Activated CD4-positive, alpha-beta T cell treated with anti-CD3 and anti-CD28 coated beads, Interleukin-2, amount 50 U/mL, for 4 hours (primary cell): ENCODE data around the gene CCDC146.
"Not testable (repeated sequence)": the region's sequence is repeated elsewhere in the genome, so short reads cannot be mapped to it uniquely, and the experiment has no call there.

ENCODE experiments used
- DNase-seq, 2 experiments: peaks; one replicate each; pipeline ENCODE4 v3.0.0-alpha.2; 2020

Gene CCDC146

DNA sequence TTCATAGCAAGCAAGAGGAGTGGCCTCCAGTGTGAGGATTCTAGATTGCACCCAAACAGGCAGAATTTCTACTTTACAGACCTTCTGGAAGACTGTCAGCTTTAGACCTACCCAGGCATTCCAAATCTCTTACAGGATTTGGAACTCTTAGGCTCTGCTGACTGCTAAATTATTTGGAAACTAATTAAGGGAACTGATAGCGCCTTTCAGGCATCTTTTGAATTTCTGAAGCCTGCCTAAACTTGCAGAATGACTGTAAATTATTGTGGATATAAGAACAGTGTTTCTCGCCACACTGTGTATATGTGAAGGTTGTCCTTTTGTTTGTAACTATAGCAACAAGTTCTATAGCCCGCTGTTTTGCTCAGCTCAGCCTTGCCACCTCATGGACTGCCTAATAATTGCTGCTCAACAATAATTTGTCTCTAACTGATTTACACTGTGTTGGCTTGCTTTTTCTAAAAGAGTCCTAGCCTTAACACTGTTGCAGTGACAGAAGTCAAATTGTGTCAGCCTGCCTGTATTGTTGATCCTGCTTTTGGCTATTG is 32.6 kb downstream of the CCDC146 start:
- DNase-seq = not testable (repeated sequence)

DNA sequence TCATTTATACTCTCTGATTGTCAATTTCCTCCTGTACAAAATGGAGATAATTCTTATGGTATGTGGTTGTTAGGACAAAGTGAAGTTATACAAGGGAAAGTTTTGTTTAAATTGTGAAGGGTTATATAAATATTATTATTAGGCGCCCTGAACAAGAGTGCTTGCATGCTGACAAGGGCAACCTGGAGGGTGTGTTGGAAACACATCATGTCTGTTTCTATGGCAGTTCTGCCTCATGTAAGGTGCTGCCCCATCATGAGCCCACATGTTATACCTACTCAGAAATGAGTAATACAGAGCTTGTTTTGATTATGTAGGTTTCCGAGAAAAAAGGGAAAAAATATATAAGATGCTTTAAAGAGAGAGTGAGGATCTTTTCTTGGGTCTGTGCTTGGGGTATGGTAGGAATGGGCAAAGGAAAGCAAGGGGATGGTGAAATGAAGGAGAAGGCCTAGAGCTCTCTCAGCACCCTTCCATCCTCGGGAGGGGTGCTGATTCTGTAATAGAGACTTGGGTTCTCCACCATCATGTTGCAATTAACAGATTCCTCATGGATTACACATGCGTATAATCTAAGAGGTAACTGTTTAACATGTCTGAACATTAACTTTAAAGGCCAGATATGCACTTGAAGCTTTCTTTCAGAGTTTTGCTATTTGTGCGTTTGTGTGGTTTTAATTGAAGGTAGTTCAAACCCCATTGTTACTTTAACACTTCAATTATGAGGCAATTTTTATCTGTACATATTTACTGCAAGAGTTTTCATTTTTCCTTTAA is 33.4 kb downstream of the CCDC146 start:
- not testable (repeated sequence) for DNase-seq

DNA sequence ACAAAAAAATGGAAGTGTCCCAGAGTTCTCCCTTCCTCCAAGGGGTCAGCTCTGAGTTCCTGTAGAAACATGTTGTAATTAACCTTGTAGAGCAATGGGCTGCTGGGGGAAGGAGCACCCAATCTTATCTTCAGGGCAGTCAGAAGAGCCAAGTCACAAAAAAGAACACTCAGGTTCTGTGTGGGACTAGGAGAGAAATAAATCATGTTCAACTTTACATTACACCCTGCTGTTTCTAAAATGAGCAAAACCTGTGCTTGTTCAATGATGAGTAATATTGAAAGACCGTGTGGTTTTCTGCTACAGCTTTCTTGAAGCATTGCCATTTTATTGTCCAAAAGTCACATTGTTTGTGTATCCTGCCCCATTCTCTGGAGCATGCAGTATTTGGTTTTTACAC is 34.6 kb downstream of the CCDC146 start:
- not testable (repeated sequence) for DNase-seq

DNA sequence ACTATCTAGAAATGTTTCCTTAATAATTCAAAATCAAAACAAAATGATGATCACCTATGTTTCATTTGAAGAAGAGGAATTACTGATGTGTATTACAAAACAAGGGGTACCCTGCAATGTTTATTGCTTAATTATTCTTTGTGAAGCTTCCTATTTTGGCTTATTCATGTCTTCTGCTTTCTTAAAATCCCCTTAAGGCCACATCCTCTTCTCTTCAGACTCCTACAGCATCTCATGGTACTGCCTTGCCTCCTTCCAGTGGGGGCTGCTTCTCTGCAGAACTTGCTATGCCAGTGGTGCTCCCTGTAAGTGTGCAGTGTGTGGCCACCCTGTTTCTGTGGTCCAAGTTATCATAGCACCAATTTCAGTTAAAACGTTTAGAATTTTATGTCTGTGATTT is 35.0 kb downstream of the CCDC146 start:
- no peak for DNase-seq

DNA sequence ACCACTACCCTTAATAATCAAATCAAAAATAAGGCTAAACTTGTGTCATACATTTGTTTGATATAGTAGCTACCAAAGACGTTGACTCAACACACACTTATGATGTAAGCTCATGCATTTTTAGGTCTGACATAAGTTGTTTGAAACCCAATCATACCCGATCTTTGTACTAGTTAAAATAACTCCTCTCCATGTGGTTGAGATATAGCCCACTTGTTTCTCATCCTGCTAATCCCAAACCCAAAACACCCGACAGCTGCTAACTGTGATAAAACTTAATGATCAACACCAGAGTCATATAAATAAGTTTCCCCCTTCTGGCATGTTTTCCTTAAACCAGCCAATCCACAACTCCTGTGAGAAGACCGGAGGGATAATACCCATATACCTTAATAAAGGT is 48.7 kb downstream of the CCDC146 start:
- DNase-seq = not testable (repeated sequence)

DNA sequence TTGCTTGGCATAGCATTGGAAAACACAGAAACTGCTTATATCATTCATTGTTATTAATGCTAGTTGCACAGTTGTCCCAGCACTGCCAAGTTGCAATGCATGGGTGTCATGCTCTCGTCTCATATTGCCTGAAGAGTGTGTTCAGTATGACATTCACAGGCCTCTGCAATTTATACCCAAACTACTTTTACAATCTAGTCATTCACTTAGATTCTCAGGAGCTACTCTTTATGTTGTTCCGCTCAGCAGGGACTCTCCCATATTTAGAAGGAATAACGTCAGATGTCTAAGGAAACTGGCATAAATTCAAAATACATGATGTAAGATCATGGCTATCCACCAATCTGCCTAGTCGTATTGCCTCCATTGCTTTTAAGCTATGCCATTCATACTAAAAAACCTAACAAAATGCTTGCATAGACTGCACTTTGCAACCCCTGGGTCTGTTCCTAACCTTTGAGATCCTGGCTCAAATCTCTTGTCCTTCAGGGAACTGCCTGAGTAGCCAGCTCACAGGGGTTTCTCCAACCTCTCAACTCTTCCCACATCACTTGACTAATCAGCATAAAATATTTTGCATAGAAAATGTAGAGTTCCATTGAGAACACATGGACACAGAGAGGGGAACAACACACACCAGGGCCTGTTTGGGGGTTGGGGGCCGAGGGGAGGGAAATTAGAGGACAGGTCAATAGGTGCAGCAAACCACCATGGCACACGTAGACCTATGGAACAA is 50.2 kb downstream of the CCDC146 start:
- not testable (repeated sequence) for DNase-seq

DNA sequence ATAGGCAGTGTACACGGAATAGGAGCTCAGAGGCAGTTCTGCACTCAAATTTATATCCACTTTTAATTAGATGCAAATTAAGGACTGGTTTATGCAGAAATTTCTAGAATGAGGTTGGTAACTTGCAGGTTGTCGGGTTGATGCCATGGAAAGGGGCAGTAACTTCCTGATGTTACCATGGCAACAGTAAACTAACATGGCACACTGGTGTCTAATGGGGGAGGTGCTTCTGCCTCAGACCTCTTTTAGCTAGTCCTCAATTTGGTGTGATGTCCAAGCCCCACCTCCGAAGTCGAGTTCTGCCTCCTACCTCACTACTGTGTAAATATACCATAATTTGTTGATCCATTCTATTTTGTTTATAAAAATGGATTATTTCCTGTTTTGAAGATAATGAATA is 52.0 kb downstream of the CCDC146 start:
- not testable (repeated sequence) for DNase-seq

DNA sequence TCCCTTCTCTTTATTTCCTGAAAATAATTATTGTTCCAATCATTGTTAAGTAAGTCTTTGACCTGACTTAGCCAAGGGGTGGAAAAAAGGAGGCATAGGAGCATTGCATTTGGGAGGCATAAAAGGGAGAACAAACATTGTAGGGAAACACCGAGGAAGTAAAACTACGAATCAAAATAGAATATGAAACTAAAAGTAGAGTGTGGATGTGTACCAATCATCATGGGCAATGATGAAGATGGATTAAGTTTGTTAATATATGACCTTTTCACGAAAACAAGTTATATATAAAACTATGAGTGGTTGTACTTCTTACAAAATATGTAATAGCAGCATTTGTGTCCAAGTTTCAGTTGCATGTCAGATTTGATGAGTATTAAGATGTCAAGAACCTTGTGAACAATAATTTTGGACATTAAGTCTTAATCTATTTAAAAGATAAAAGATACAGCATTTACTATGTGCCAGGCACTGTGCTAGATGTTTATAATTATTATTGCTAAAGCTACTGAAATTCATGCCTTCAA is 52.9 kb downstream of the CCDC146 start:
- DNase-seq = not testable (repeated sequence)

DNA sequence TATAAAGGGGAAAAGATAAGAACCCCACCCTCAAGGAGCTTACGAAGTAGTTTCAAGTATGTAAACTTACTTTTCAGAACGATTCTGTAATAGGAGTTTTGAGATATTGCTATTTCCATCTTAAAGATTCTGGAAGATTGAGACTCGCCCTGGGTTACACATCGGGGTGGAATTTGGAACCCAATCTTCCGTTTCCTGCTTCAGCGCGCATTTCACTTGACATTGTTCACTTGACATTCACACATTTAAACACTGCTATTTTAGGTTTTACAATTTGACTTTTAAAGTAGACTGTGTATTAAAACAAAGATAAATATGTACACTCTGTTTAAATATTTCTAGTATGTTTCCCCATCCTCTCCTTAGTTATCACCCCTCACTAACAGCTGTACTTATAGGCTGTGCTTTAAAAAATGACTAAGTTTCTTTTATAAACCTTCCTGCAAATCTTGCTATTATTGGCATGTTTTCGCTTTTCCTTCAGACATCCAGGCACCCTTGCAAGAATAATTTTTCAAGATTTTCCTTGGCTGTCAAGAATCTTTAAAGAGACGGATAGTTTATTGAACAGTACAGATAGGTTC is 55.0 kb downstream of the CCDC146 start:
- not testable (repeated sequence) for DNase-seq

DNA sequence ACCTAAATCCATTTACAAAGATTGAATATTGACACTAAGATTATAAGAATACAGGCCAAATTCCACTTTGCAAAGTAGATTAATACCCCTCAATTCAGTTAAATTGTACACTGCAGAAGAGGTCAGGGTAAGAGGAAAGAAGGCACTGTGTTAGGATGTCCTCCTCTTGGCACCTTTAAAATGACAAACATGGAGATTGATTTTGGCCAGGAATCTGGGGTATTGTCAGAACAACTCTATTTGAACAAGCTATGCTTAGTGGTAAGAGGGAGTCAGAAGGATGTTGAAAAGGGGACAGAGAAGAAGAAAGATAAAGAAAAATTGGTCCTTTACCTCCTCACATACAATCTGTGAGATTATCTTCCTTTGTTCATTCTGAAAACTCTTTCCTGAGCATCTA is 55.6 kb downstream of the CCDC146 start:
- DNase-seq = not testable (repeated sequence)

DNA sequence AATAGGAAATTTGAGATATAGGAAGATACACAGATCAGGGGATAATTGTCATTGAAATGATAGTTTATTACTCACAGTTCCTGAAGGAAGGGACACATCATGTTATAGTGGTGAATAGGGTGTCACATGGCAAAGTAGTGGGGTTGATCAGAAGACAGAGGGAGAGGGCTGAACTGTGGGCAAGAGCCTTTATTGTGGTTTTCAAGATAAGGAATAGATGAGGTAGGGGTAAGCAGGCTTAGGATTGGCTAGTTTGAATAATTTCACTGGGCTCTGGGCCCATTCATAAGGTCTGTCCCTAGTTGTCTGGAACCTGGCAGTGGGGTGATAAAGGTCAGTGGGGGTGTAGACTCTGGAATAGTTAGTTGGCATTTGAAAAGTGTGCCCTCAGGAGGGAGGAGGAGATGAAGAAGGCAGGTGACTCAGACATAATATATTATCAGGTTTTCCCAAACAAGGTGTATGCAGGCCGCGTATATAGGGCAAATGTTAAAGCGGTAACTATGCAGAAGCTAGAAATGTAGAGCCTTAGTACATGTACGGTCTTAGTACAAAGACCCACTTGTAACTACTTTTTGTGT is 58.7 kb downstream of the CCDC146 start:
- no peak for DNase-seq

DNA sequence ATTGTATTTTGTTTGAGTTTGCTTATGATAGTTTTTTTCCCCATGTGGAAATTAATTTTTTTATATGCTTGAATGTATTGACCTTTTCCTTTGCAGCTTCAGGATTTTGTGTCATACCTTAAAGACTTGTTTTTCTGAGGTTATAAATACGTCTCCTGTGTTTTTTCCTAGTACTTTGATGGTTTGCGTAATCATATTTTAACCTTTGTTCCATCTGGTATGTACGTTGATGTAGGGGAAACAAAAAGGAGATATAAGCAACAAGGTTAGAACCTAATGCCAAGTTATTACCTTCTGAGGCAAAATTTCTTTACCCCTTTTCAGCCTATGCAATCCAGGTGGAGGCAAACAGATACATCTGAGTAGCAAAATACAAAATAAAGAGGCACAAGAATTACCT is 59.3 kb downstream of the CCDC146 start:
- DNase-seq = no peak

DNA sequence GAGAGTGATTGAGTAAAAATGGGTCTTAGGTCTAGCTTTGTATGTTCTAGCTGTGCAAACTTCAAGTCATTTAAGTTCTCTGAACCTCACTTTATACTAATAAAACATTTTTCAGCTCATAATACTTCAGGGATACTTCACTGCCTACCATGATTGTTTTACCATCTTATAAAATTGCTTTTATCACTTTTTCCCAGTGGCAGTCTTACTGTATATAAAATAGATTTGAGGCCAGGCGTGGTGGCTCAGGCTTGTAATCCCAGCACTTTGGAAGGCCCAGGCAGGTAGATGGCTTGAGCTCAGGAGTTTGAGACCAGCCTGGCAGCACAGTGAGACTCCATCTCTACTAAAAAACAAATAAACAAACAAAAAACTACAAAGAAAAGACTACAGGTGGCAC is 59.8 kb downstream of the CCDC146 start:
- DNase-seq = no peak

DNA sequence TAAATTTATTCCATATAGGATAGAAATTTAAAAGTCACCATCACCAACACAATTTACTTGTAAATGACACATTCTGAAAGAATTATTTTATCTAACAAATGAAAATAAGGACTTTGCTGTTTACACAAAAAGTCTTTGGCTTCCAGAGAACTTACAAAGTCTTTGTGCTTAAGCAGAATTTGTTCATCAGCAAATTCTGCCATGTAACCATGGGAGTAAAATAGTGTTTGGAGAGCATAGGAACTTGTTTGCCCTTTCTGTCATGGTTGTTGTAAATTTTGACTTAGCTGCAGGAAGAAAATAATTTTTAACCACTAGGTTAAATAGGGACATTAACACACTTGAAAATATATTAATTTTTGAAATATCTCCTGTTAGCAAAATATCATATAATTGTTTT is 62.0 kb downstream of the CCDC146 start:
- DNase-seq = no peak

DNA sequence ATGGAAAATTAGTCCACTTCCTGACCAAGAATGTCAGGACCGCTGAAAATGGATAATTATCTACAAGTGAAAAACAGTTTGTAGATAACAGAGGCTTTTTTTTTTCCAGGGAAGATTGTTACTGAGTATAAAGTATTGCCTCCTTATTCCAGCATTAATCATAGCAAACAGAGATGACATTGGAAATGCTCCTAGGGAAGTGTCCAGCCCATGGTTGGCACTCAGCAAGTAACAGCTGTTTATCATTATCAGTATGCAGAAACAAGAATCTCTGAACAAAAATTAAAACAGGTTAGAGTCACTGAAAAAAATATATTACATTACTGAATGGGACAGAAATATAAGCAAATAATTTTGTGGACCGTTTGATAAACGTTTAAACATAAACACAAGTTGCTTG is 62.6 kb downstream of the CCDC146 start:
- DNase-seq = no peak

DNA sequence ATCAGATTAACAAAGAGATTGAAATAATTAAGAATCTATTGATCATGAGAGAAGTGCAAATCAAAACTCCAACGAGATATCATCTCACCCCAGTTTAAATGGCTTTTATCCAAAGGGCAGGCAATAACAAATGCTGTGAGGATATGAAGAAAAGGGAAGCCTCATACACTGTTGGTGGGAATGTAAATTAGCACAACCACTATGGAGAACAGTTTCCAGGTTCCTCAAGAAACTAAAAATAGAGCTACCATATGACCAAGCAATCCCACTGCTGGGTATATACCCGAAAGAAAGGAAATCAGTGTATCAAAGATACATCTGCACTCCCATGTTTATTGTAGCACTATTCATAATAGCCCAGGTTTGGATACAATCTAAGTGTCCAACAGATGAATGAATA is 63.5 kb downstream of the CCDC146 start:
- DNase-seq = no peak

DNA sequence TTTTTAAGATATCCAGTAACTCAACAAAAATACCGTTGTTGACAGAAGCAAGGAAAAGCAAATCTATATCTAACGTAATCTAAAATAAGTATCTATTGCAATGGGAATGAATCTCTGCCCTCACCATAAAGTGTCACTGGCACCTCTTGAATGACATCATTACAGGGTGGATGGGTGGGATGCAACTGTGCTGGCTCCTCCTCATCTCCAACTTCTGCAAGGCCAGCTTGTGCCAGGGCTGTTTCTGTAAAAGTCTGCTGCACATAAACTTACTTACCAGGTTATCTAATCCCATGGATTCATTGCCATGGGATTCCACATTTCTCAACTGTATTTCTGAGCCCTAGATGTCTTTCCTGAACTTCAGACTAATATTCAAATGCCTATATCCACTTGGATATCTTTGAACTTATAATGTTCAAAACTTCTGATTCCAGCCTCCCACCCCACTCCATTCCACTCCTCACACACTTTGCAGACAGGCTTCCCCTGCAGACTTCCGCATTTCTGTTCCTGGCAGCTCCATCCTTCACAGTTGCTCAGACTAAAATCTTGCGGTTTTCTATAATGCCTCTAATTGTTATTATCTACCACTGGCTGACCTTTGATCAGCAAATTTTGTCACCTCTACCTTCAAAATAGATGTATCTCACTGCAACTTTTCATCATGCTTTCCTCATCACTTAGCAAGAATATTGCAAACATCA is 66.5 kb downstream of the CCDC146 start:
- DNase-seq = no peak

DNA sequence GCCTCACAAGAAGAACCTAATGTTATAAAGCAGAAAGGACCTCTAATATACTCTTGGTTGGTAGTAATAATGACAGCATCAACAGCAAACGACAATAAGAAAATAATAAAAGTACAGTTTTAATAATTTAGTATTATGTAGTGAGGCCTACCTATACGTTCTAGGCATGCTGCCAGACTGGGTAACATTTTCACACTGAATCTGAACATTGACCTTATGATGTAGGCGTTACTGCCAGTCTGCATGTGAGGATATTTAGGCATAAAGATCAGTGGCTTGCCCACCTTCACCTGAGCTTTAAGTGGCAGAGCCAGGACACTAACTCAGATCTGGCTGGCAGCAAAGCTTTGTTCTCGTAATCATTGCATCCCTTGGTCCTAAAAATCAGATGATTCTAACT is 74.7 kb downstream of the CCDC146 start:
- no peak for DNase-seq

DNA sequence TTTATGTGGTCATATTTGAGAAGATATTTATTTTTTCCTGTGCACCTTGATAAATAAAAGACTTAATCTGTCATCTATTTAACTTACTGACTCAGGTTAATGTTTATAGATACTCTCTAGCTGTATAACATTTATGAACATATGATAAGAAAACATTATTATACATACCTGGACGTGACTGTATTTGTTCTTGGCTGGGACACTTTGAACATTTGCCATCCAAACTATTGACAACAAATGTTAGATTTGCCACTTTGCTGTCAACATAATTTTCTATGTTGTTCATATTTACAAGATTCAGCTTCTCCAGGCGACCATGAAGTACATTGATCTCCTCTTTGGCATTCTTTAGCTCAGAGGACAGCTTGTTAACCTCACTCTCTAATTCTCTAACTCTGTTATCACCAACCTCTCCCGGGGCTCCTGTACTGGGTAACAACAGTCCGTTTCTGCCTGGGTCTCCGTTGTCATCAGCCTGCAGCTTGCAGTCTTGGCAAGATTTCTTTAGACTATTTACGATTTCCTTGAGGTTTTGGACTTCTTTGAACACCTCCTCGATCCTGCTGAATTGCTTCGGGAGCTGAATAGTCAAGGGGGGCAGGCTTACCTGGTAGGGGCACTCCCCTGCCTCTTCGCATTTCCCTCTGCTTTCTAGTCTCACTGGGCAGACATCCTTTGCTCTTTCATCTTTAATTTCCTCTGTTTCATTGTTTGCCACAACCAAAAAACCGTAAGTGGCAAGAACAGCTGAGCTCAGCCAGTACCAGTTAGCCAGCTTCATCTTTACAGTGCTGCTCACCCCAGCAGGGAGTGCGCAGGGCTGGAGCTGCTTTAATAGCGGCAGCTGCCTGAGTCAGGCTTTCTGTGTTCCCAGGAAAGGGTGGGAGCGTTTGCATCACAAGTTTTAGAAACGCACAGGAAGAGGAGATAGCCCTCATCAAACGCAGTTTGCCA is 76.9 kb downstream of the CCDC146 start, which contains the start of gene FGL2:
Gene FGL2 (minus strand): TSS at position 807 of the 954 bp plus-strand sequence. CDS start 26 bp downstream, at position 781.
- DNase-seq = peak; percentile 29 to 31

DNA sequence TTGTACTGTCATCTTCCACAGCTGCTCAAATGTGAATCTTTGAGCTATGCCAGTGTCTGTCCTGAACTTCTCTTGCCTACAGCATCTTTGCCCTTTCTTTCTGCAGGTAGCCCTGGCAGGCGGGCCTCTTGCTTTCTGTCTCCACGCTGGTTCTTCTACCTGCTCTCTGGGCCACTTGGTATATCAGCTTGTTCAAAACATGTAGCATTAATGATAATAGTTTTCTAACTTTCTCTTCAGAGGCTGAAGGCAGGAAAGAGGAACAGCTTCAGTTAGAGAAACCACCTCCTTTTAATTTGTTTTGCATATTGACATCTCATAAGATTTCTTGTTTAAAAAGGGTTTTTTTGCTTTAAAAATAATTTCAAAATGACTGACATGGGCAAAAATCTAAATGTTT is 78.1 kb downstream of the CCDC146 start:
- no peak for DNase-seq

DNA sequence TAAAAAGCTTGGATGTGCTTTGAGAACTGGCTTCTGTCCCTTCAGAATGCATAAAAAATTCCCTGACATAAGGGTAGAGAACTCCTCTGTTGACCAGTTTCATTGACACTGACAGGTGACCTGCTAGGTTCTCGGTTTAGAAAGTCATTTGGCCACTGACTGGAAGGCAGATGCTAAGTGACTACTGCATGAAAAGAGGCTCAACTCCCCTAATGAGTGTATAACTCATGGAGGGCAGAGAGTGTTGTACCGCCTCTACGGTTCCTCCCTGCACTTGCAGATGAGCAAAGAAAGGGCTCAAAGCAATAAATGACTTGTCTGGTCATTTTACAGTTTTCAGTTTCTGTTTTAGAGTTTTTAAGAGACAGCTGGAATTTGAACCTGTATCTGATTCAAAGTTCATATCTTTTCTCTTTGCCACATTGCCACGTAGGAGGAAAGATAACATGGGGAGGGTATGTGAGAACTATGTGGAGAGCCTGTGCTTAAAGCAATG is 80.1 kb downstream of the CCDC146 start:
- DNase-seq = no peak
